ENCODE data around the gene CA12. TPM values are rescaled to one million over a fixed set of nuclear protein-coding genes. Genes with fewer than 3 reads are reported as not detected.

Gene CA12
- total RNA-seq, 1 experiment from 2014 or later = 2.8 TPM

GRCh38 chr15:63369296-63369695, 12.3 kb downstream of the CA12 start (continued):
- TF ChIP-seq GTF2I (CRISPR knock-in tag; conservative IDR thresholded peaks at IDR 0.05) = no peak
- no peak for TF ChIP-seq FOXK1 (CRISPR knock-in tag; IDR thresholded peaks at IDR 0.05)

GRCh38 chr15:63368503-63368902, 13.1 kb downstream of the CA12 start:
- TF ChIP-seq ZNF281 (CRISPR knock-in tag; IDR thresholded peaks at IDR 0.05) (no peak), IRF1 (CRISPR knock-in tag; IDR thresholded peaks at IDR 0.05) (no peak), ERG (CRISPR knock-in tag; IDR thresholded peaks at IDR 0.05) (no peak), ZBTB21 (CRISPR knock-in tag; IDR thresholded peaks at IDR 0.05; ENCODE audit: borderline replicate concordance) (no peak), NR3C1 (CRISPR knock-in tag; conservative IDR thresholded peaks at IDR 0.05; ENCODE audit: low read depth) (no peak), ZNF219 (CRISPR knock-in tag; IDR thresholded peaks at IDR 0.05; ENCODE audit: borderline replicate concordance) (no peak), NFATC4 (CRISPR knock-in tag; IDR thresholded peaks at IDR 0.05) (no peak), TEAD1 (CRISPR knock-in tag; IDR thresholded peaks at IDR 0.05) (no peak), ARID4B (CRISPR knock-in tag; IDR thresholded peaks at IDR 0.05; ENCODE audit: borderline replicate concordance) (no peak), HMGXB4 (CRISPR knock-in tag; IDR thresholded peaks at IDR 0.05) (no peak), CBFB (CRISPR knock-in tag; IDR thresholded peaks at IDR 0.05; ENCODE audit: low read depth) (no peak)
- TF ChIP-seq, protein P1, sequence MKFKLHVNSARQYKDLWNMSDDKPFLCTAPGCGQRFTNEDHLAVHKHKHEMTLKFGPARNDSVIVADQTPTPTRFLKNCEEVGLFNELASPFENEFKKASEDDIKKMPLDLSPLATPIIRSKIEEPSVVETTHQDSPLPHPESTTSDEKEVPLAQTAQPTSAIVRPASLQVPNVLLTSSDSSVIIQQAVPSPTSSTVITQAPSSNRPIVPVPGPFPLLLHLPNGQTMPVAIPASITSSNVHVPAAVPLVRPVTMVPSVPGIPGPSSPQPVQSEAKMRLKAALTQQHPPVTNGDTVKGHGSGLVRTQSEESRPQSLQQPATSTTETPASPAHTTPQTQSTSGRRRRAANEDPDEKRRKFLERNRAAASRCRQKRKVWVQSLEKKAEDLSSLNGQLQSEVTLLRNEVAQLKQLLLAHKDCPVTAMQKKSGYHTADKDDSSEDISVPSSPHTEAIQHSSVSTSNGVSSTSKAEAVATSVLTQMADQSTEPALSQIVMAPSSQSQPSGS (CRISPR knock-in tag; IDR thresholded peaks at IDR 0.05; ENCODE audit: borderline replicate concordance, low read depth) = no peak
- TF ChIP-seq, protein P2, sequence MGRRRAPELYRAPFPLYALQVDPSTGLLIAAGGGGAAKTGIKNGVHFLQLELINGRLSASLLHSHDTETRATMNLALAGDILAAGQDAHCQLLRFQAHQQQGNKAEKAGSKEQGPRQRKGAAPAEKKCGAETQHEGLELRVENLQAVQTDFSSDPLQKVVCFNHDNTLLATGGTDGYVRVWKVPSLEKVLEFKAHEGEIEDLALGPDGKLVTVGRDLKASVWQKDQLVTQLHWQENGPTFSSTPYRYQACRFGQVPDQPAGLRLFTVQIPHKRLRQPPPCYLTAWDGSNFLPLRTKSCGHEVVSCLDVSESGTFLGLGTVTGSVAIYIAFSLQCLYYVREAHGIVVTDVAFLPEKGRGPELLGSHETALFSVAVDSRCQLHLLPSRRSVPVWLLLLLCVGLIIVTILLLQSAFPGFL (CRISPR knock-in tag; IDR thresholded peaks at IDR 0.05; ENCODE audit: borderline replicate concordance) = no peak
- Mint-ChIP-seq H3K27ac (no peak overlapping the region), H3K36me3 (no peaks in the 10 kb centered on the region), H3K4me1 (peaks cover 20% of the 10 kb centered on the region), H3K9me3 (no peaks in the 10 kb centered on the region), H3K4me3 (no peak overlapping the region), H3K27me3 (ENCODE audit: low read depth) (no peaks in the 10 kb centered on the region)
- CTCF ChIA-PET = no interaction called here
- ATAC-seq (no peak), DNase-seq (ENCODE audit: low spot score) (no peak)
- POLR2A ChIA-PET = no interaction called here
